GM12878 (cell line): ENCODE data around the gene TMEM132D. TPM values are rescaled to one million over a fixed set of nuclear protein-coding genes. Genes with fewer than 3 reads are reported as not detected.
A peak's percentile ranks its signal among the peaks of the same experiment; 100 is the strongest.
"Not testable (repeated sequence)": the region's sequence is repeated elsewhere in the genome, so short reads cannot be mapped to it uniquely, and the experiment has no call there.

Source experiments
- ATAC-seq: fragments of 200-7000 bp; cut with Tn5 transposase; 3 replicates; pipeline ENCODE4 v1.9.1; 2020; ENCODE audit warnings: mild to moderate bottlenecking, moderate library complexity
- BruUV-seq: library from RNA; stranded (reverse); fragments of 400-500 nt; replicated peaks from 2 replicates; lab custom pipeline; 2021; lab: Mats Ljungman, UMichigan
- CTCF ChIA-PET: fragments of 300-600 bp; sonication (Branson Sonifier 250); formaldehyde crosslinking; extraction: SDS; loops from one replicate; lab custom pipeline; 2021; ENCODE audit warnings: inconsistent platforms; lab: Yijun Ruan, JAX
- POLR2A ChIA-PET: fragments of 350-600 bp; formaldehyde crosslinking; extraction: SDS; loops from one replicate; lab custom pipeline; 2021; ENCODE audit warnings: inconsistent platforms; lab: Charles Lee
- RAD21 ChIA-PET: fragments of 300-600 bp; sonication (Branson Sonifier 250); formaldehyde crosslinking; loops from one replicate; lab custom pipeline; 2023; ENCODE audit warnings: antibody characterized with exemption; ENCODE audit not compliant: unreplicated experiment; lab: Charles Lee
- SMC1A ChIA-PET: fragments of 300-600 bp; sonication (Branson Sonifier 250); formaldehyde crosslinking; loops from one replicate; lab custom pipeline; 2023; ENCODE audit not compliant: unreplicated experiment, uncharacterized antibody; lab: Charles Lee
- DNase-seq: peaks from one replicate; pipeline ENCODE4 v3.0.0-alpha.2; 2011; ENCODE audit warnings: low read depth, low spot score
- FAIRE-seq: peaks from 3 replicates; lab custom pipeline; 2011; peaks lifted over from hg19 to GRCh38; lab: Jason Lieb, UNC
- H2AFZ ChIP-seq: 2 replicates; pipeline ENCODE4 v1.6.0; 2011; ENCODE audit warnings: low read depth, low read length, control low read depth; ENCODE audit not compliant: control insufficient read depth
- H3K27ac ChIP-seq: 2 replicates; pipeline ENCODE4 v1.5.1; 2011; ENCODE audit warnings: control low read depth; ENCODE audit not compliant: control insufficient read depth, insufficient read depth
- H3K27me3 ChIP-seq, 2 experiments: replicated peaks in 1 of 2; 2 replicates each; pipeline versions ENCODE4 v1.6.0 to v1.6.1; 2011; ENCODE audit warnings: low read length in 1 of 2; ENCODE audit not compliant: control insufficient read depth in 2 of 2, insufficient read depth in 2 of 2
- H3K36me3 ChIP-seq, 2 experiments: 2 replicates each; pipeline ENCODE4 v1.5.1; 2011; ENCODE audit warnings: low read length in 1 of 2; ENCODE audit not compliant: control insufficient read depth in 2 of 2, insufficient read depth in 2 of 2
- H3K4me1 ChIP-seq: 2 replicates; pipeline ENCODE4 v1.6.1; 2011; ENCODE audit warnings: mild to moderate bottlenecking, low read length, moderate library complexity, mixed read lengths; ENCODE audit not compliant: control insufficient read depth, insufficient read depth
- H3K4me2 ChIP-seq: 2 replicates; pipeline ENCODE4 v1.6.0; 2011; ENCODE audit warnings: control low read depth; ENCODE audit not compliant: control insufficient read depth, insufficient read depth
- H3K4me3 ChIP-seq: fragments of 200-600 bp; sonication (generic); 2 replicates; pipeline ENCODE4 v1.5.1; 2016
- H3K79me2 ChIP-seq: 2 replicates; pipeline ENCODE4 v1.6.0; 2011; ENCODE audit warnings: low read length; ENCODE audit not compliant: control insufficient read depth, insufficient read depth
- H3K9ac ChIP-seq: 2 replicates; pipeline ENCODE4 v1.8.0; 2011; ENCODE audit warnings: low read length, control low read depth, mixed read lengths; ENCODE audit not compliant: control insufficient read depth, insufficient read depth
- H3K9me3 ChIP-seq: replicated peaks from 3 replicates; pipeline ENCODE4 v1.5.1; 2011; ENCODE audit warnings: mild to moderate bottlenecking, low read length; ENCODE audit not compliant: control insufficient read depth, insufficient read depth
- H4K20me1 ChIP-seq: 2 replicates; pipeline ENCODE4 v1.6.0; 2011; ENCODE audit not compliant: control insufficient read depth, insufficient read depth
- BCL11A ChIP-seq: IDR thresholded peaks from 2 replicates; pipeline ENCODE4 v1.6.1; 2011; ENCODE audit warnings: low read depth, low read length
- CREM ChIP-seq: IDR thresholded peaks from 2 replicates; pipeline ENCODE4 v1.6.1; 2014; ENCODE audit warnings: antibody characterized with exemption, low read depth
- HDGF ChIP-seq: fragments of 450-650 bp; IDR thresholded peaks from 2 replicates; pipeline ENCODE4 v1.6.1; 2016; ENCODE audit warnings: antibody characterized with exemption
- IRF4 ChIP-seq: IDR thresholded peaks from 2 replicates; pipeline ENCODE4 v1.6.1; 2011; ENCODE audit warnings: low read depth, low read length
- JUNB ChIP-seq: IDR thresholded peaks from 2 replicates; pipeline ENCODE4 v1.6.1; 2016; ENCODE audit warnings: antibody characterized with exemption, mild to moderate bottlenecking
- RAD21 ChIP-seq: IDR thresholded peaks from 2 replicates; pipeline ENCODE4 v1.6.1; 2011; ENCODE audit warnings: mild to moderate bottlenecking, low read depth, low read length, moderate library complexity; ENCODE audit not compliant: insufficient read depth
- SIN3A ChIP-seq: IDR thresholded peaks from 2 replicates; pipeline ENCODE4 v1.6.1; 2012; ENCODE audit warnings: low read depth, low read length, improper control_type of control experiment
- WGBS: methylation state at CpG from one replicate; pipeline ENCODE4 v1.1.6; 2016; ENCODE audit warnings: low lambda C conversion rate; ENCODE audit not compliant: insufficient replicate concordance, insufficient coverage; ENCODE audit errors: missing lambda C conversion rate; 5-methylcytosine and 5-hydroxymethylcytosine counted together
- in situ Hi-C: fragments of 300-500 bp; cut with MboI; formaldehyde crosslinking; loops from 9 replicates; pipeline ENCODE4 v1.14.3; 2018; ENCODE audit warnings: mixed read lengths
- intact Hi-C: fragments of 100-400 bp; cut with micrococcal nuclease; formaldehyde crosslinking; loops from one replicate; pipeline ENCODE4 v1.14.2; 2022; ENCODE audit not compliant: unreplicated experiment
- polyA plus RNA-seq, 11 experiments: library from polyadenylated mRNA; depleted of rRNA in 4 of 11; unstranded in 6 of 11; stranded (reverse) in 5 of 11; fragments of >200 nt; fragmentation: Nextera tagmentation in 4 of 11; fragmentation: Illumina TruSeq in 1 of 11; extraction: Ambion mirVana in 4 of 11; extraction: Trizol in 1 of 11; gene quantifications; 1 replicate in 1 of 11; 2 replicates in 10 of 11; pipeline versions ENCODE4 v1.2.1 to v1.2.3, GENCODE V29; 2011 to 2016; ENCODE audit warnings: inconsistent platforms in 2 of 11, missing spikeins in 2 of 11, low read depth in 1 of 11
- total RNA-seq, 4 experiments: library from RNA; depleted of rRNA in 3 of 4; stranded (reverse); fragments of >200 nt in 3 of 4; fragmentation: Illumina TruSeq in 1 of 4; extraction: Trizol in 1 of 4; gene quantifications; 2 replicates each; pipeline versions ENCODE4 v1.2.1 to v1.2.3, GENCODE V29; 2013 to 2021
- TF ChIP-seq, protein P1 (sequence below): fragments of 450-650 bp; IDR thresholded peaks from 2 replicates; pipeline ENCODE4 v1.6.1; 2017; ENCODE audit warnings: mild to moderate bottlenecking, moderate library complexity
- TF ChIP-seq, protein P2 (sequence below): IDR thresholded peaks from 2 replicates; pipeline ENCODE4 v1.6.1; 2011; ENCODE audit warnings: mild to moderate bottlenecking, low read depth, low read length, moderate library complexity; ENCODE audit not compliant: insufficient replicate concordance
- TF ChIP-seq, protein P3 (sequence below): fragments of 450-650 bp; IDR thresholded peaks from 2 replicates; pipeline ENCODE4 v1.6.1; 2018; ENCODE audit warnings: borderline replicate concordance, mild to moderate bottlenecking; ENCODE audit not compliant: partially characterized antibody

TMEM132D gene
- total and polyA plus RNA-seq, 10 of the 15 experiments (the other 5 are each of a cell fraction or from before 2014, with no cell fraction given), result under 0.01 to 0.12 (median 0.02) TPM; not detected in 3

DNA sequence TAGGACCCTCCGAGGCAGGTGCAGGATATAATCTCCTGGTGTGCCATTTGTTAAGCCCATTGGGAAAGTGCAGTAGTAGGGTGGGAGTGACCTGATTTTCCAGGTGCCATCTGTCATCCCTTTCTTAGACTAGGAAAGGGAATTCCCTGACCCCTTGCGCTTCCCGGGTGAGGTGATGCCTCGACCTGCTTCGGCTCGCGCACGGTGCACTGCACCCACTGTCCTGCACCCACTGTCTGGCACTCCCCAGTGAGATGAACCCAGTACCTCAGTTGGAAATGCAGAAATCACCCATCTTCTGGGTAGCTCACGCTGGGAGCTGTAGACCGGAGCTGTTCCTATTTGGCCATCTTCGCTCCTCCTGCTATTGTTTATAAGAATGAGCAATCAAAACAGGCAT is 860.5 kb downstream of the TMEM132D start:
- FAIRE-seq, DNase-seq, H3K4me2 ChIP-seq, H3K9me3 ChIP-seq, intact Hi-C loops, ATAC-seq, H3K27me3 ChIP-seq, H3K9ac ChIP-seq, H2AFZ ChIP-seq, H3K27ac ChIP-seq, H3K4me3 ChIP-seq, CTCF ChIA-PET, BruUV-seq, SMC1A ChIA-PET, H3K36me3 ChIP-seq, H3K79me2 ChIP-seq, in situ Hi-C loops, H4K20me1 ChIP-seq, POLR2A ChIA-PET, RAD21 ChIA-PET, H3K4me1 ChIP-seq: not testable (repeated sequence)
- 63% methylated on average over 11 of the region's 11 CpGs for WGBS

DNA sequence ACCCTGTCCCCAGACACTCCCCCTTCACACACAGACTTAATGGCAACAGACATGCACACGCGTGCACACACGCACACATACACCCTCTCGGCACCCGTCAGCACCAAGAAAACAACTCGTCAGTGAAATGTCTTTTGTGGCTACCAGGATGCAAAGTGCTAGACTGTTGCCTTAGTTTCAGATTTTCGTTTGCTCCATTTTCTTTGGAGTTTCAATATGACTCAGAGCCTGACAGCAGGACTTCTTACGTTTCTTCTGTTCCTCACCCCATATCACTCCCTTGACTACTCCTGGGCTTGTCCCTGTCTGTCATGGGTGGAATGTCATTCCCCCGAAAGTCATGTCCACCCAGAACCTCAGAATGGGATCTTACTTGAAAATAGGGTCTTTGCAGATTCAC is 867.7 kb downstream of the TMEM132D start:
- Histone ChIP-seq H3K36me3 (no peaks in the 10 kb centered on the region), H3K27ac (no peak overlapping the region), H3K27me3 (no peaks in the 10 kb centered on the region), H3K9ac (no peak overlapping the region), H3K4me1 (no peaks in the 10 kb centered on the region), H3K79me2 (no peaks in the 10 kb centered on the region), H2AFZ (no peak overlapping the region), H3K4me3 (no peak overlapping the region), H3K9me3 (no peaks in the 10 kb centered on the region), H4K20me1 (no peaks in the 10 kb centered on the region), H3K4me2 (no peak overlapping the region)
- no peak; the same call in 1 of the 3 replicates for ATAC-seq
- ChIA-PET RAD21 (no interaction called here), SMC1A (no interaction called here), POLR2A (interaction anchor here (0.7 kb wide), 1 partner anchor 730 kb away, joined by 3 read pairs; no protein-coding TSS in a partner anchor), CTCF (no interaction called here)
- DNase-seq, result no peak
- intact Hi-C loops, result no loop called here
- no peak for FAIRE-seq
- in situ Hi-C loops, result no loop called here
- no TSS peak for BruUV-seq
- TF ChIP-seq RAD21, result no peak
- TF ChIP-seq, protein P1, sequence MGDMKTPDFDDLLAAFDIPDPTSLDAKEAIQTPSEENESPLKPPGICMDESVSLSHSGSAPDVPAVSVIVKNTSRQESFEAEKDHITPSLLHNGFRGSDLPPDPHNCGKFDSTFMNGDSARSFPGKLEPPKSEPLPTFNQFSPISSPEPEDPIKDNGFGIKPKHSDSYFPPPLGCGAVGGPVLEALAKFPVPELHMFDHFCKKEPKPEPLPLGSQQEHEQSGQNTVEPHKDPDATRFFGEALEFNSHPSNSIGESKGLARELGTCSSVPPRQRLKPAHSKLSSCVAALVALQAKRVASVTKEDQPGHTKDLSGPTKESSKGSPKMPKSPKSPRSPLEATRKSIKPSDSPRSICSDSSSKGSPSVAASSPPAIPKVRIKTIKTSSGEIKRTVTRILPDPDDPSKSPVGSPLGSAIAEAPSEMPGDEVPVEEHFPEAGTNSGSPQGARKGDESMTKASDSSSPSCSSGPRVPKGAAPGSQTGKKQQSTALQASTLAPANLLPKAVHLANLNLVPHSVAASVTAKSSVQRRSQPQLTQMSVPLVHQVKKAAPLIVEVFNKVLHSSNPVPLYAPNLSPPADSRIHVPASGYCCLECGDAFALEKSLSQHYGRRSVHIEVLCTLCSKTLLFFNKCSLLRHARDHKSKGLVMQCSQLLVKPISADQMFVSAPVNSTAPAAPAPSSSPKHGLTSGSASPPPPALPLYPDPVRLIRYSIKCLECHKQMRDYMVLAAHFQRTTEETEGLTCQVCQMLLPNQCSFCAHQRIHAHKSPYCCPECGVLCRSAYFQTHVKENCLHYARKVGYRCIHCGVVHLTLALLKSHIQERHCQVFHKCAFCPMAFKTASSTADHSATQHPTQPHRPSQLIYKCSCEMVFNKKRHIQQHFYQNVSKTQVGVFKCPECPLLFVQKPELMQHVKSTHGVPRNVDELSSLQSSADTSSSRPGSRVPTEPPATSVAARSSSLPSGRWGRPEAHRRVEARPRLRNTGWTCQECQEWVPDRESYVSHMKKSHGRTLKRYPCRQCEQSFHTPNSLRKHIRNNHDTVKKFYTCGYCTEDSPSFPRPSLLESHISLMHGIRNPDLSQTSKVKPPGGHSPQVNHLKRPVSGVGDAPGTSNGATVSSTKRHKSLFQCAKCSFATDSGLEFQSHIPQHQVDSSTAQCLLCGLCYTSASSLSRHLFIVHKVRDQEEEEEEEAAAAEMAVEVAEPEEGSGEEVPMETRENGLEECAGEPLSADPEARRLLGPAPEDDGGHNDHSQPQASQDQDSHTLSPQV, result no peak
- TF ChIP-seq BCL11A, result no peak
- TF ChIP-seq, protein P2, sequence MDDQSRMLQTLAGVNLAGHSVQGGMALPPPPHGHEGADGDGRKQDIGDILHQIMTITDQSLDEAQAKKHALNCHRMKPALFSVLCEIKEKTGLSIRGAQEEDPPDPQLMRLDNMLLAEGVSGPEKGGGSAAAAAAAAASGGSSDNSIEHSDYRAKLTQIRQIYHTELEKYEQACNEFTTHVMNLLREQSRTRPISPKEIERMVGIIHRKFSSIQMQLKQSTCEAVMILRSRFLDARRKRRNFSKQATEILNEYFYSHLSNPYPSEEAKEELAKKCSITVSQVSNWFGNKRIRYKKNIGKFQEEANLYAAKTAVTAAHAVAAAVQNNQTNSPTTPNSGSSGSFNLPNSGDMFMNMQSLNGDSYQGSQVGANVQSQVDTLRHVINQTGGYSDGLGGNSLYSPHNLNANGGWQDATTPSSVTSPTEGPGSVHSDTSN, result no peak
- TF ChIP-seq JUNB, result peak; percentile 42
- no peak for TF ChIP-seq CREM
- 0 out of 2 replicates have a peak, but pooled peaks have one; percentile 44 for TF ChIP-seq IRF4
- TF ChIP-seq, protein P3, sequence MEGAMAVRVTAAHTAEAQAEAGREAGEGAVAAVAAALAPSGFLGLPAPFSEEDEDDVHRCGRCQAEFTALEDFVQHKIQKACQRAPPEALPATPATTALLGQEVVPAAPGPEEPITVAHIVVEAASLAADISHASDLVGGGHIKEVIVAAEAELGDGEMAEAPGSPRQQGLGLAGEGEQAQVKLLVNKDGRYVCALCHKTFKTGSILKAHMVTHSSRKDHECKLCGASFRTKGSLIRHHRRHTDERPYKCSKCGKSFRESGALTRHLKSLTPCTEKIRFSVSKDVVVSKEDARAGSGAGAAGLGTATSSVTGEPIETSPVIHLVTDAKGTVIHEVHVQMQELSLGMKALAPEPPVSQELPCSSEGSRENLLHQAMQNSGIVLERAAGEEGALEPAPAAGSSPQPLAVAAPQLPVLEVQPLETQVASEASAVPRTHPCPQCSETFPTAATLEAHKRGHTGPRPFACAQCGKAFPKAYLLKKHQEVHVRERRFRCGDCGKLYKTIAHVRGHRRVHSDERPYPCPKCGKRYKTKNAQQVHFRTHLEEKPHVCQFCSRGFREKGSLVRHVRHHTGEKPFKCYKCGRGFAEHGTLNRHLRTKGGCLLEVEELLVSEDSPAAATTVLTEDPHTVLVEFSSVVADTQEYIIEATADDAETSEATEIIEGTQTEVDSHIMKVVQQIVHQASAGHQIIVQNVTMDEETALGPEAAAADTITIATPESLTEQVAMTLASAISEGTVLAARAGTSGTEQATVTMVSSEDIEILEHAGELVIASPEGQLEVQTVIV, result no peak
- no peak for TF ChIP-seq SIN3A
- TF ChIP-seq HDGF, result no peak
- 51% methylated on average over 9 of the region's 9 CpGs for WGBS
